Mononuclear cell (primary cell): ENCODE results near the gene INCA1. TPM values are rescaled to one million over a fixed set of nuclear protein-coding genes. Genes with fewer than 3 reads are reported as not detected.

Experiments
- H3K27me3 ChIP-seq: 2 replicates; pipeline ENCODE4 v1.6.0; 2011; ENCODE audit warnings: low read length, control low read depth; ENCODE audit not compliant: insufficient read depth
- H3K4me1 ChIP-seq: 2 replicates; pipeline ENCODE4 v1.5.1; 2011; ENCODE audit warnings: mild to moderate bottlenecking, low read length, control low read depth; ENCODE audit not compliant: insufficient read depth
- H3K4me3 ChIP-seq: 2 replicates; pipeline ENCODE4 v1.5.1; 2011; ENCODE audit warnings: mild to moderate bottlenecking, low read length, moderate library complexity
- H3K9me3 ChIP-seq: 2 replicates; pipeline ENCODE4 v1.5.1; 2011; ENCODE audit warnings: low read depth, mild to moderate bottlenecking, control low read depth, low read length
- total RNA-seq: library from RNA; depleted of rRNA; stranded (reverse); fragments of >200 nt; gene quantifications from one replicate; pipeline ENCODE4 v1.2.3, GENCODE V29; 2012

INCA1 gene
- total RNA-seq, 1 donor: not detected

DNA sequence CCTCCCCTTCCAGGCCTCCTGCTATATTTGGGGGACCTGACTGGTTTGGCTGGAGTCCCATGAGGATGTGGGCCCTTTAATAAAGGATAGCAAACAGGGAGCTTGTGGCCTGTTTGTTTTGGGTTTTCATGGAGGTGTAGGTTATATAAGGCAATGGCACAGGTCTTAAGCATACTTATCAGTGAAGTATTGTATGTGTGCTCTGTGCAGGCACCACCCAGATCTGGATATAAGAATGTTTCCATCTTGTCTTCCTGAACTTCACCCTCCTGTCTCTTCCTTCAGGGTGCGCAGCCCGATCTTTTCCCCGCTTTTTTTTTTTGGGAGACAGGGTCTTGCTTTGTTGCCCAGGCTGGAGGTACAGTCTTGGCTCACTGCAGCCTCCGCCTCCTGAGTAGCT is 27.3 kb upstream of the INCA1 start:
- H3K4me3 ChIP-seq: no peak overlapping the region
- H3K27me3 ChIP-seq: no peaks in the 10 kb centered on the region
- peaks cover 4% of the 10 kb centered on the region for H3K4me1 ChIP-seq
- no peaks in the 10 kb centered on the region for H3K9me3 ChIP-seq

DNA sequence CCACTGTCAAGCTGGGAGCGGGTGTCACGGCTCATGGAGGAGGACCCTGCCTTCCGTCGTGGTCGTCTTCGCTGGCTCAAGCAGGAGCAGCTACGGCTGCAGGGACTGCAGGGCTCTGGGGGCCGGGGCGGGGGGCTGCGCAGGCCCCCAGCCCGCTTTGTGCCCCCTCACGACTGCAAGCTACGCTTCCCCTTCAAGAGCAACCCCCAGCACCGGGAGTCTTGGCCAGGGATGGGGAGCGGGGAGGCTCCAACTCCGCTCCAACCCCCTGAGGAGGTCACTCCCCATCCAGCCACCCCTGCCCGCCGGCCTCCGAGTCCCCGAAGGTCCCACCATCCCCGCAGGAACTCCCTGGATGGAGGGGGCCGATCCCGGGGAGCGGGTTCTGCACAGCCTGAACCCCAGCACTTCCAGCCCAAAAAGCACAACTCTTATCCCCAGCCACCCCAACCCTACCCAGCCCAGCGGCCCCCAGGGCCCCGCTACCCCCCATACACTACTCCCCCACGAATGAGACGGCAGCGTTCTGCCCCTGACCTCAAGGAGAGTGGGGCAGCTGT is 26.3 kb upstream of the INCA1 start:
- H3K4me3 ChIP-seq: no peak overlapping the region
- H3K27me3 ChIP-seq: no peaks in the 10 kb centered on the region
- no peaks in the 10 kb centered on the region for H3K9me3 ChIP-seq
- H3K4me1 ChIP-seq: peaks cover 4% of the 10 kb centered on the region

DNA sequence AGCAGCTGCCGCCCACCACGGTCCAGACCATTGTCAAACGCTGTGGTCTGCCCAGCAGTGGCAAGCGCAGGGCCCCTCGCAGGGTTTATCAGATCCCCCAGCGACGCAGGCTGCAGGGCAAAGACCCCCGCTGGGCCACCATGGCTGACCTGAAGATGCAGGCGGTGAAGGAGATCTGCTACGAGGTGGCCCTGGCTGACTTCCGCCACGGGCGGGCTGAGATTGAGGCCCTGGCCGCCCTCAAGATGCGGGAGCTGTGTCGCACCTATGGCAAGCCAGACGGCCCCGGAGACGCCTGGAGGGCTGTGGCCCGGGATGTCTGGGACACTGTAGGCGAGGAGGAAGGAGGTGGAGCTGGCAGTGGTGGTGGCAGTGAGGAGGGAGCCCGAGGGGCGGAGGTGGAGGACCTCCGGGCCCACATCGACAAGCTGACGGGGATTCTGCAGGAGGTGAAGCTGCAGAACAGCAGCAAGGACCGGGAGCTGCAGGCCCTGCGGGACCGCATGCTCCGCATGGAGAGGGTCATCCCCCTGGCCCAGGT is 24.9 kb upstream of the INCA1 start:
- no peak overlapping the region for H3K4me3 ChIP-seq
- H3K4me1 ChIP-seq: peaks cover 8% of the 10 kb centered on the region
- no peaks in the 10 kb centered on the region for H3K27me3 ChIP-seq
- H3K9me3 ChIP-seq: no peaks in the 10 kb centered on the region

DNA sequence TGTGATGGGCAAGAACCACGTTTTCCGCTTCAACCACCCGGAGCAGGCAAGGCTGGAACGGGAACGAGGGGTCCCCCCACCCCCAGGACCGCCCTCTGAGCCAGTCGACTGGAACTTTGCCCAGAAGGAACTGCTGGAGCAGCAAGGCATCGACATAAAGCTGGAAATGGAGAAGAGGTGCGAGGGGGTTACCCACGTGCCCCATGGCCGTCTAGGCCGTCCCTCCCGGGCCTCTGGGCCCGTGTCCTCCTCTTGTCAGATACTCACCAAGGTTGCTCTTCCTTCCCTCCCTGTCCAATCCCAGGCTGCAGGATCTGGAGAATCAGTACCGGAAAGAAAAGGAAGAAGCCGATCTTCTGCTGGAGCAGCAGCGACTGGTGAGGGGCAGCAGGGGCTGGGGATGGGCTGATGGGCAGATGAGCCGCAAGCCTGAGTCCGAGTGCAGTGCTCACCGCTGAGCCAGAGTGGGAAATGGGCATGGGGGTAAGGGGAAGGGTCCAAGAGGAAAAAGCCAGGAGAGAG is 23.2 kb upstream of the INCA1 start:
- Histone ChIP-seq H3K27me3 (no peaks in the 10 kb centered on the region), H3K4me3 (no peak overlapping the region), H3K9me3 (no peaks in the 10 kb centered on the region), H3K4me1 (peaks cover 18% of the 10 kb centered on the region)

DNA sequence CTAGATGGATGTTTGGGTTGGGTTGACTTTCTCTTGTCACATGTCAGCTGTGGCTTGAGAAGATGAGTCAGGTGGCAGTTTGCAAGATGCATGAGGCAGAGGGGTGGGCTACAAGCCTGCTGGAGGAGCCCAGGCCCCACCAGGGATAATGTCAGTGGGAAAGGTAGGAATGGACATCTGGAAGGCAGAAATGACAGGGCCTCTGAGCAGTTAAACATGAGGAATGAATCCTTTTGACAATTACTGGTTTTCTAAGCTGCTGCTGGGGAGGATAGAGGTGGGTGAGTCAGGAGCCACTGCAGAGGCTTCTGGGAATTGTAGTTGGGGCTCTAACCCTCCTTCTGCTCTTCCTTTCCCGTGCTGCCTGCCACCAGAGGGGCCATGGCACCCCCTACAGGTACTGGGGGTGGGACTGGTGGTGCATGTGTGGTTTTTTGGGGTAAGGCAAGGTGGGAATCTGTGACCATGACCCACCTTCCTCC is 22.2 kb upstream of the INCA1 start:
- Histone ChIP-seq H3K27me3 (no peaks in the 10 kb centered on the region), H3K4me1 (peaks cover 18% of the 10 kb centered on the region), H3K4me3 (no peak overlapping the region), H3K9me3 (no peaks in the 10 kb centered on the region)

DNA sequence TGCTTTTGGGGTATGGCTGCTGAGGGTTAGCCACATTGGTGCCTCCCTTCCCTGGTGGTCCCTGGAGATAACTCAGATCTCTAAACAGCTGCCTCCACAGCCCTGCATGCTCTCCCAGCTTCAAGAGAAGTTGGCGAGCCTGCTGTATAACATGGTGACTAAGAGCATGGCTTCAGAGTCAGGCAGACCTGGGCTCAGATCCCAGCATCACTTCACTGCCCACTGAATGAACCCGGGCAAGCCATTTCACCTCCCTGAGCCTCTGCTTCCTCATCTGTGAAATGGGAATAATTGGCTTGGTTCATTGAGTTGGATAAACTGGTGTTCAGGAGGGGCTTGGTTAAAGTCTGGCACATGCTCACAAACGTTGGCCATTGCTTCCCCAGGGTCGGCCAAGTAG is 17.0 kb upstream of the INCA1 start:
- peaks cover 14% of the 10 kb centered on the region for H3K4me1 ChIP-seq
- no peaks in the 10 kb centered on the region for H3K9me3 ChIP-seq
- no peak overlapping the region for H3K4me3 ChIP-seq
- H3K27me3 ChIP-seq: no peaks in the 10 kb centered on the region

DNA sequence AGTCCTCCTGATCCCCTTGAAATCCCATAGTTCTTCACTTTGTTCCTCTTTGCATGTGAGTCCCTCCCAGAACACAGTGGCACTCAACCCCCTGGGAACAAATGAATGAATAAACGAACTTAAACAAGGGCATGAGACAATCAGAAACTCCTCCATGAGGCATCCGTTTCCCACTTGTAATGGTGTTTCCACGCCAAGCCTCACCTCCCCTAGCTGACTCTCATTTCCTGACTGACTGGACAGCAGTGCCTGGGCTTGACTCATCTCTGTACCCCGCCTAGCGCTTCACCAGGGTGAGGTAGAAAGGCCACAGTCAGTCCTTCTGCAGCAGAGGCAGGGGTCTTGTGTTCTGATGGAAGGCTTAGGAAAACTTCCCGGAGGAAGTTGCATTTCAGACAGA is 14.6 kb upstream of the INCA1 start:
- Histone ChIP-seq H3K27me3 (no peaks in the 10 kb centered on the region), H3K9me3 (no peaks in the 10 kb centered on the region), H3K4me1 (peaks cover 7% of the 10 kb centered on the region), H3K4me3 (no peak overlapping the region)

DNA sequence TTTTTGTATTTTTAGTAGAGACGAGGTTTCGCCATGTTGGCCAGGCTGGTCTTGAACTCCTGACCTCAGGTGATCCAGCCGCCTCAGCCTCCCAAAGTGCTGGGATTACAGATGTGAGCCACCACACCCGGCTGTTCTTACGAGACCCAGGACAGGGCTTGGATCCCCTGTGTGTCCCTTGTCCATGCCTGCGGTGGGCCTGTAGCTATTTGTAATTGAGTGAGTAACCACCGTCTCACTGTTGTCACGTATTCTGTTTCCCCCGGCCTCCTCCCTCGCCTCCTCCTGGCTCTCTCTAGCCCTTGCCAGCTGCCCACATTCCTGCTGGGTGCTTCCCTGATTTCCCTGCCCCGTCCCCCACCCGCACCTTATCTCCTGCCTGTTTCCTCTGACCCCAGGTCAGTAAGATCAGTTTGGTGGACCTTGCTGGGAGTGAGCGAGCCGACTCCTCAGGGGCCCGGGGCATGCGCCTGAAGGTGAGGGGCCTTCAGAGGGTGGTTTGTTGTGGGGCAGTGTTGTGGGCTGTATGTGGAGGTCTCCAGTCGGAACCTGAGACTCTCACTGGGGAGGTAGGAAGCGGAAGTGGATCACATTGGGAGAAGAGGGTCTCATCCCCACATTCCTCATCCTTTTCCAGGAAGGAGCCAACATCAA is 6.0 kb upstream of the INCA1 start:
- H3K4me1 ChIP-seq: peaks cover 12% of the 10 kb centered on the region
- no peaks in the 10 kb centered on the region for H3K9me3 ChIP-seq
- no peaks in the 10 kb centered on the region for H3K27me3 ChIP-seq
- no peak overlapping the region for H3K4me3 ChIP-seq

DNA sequence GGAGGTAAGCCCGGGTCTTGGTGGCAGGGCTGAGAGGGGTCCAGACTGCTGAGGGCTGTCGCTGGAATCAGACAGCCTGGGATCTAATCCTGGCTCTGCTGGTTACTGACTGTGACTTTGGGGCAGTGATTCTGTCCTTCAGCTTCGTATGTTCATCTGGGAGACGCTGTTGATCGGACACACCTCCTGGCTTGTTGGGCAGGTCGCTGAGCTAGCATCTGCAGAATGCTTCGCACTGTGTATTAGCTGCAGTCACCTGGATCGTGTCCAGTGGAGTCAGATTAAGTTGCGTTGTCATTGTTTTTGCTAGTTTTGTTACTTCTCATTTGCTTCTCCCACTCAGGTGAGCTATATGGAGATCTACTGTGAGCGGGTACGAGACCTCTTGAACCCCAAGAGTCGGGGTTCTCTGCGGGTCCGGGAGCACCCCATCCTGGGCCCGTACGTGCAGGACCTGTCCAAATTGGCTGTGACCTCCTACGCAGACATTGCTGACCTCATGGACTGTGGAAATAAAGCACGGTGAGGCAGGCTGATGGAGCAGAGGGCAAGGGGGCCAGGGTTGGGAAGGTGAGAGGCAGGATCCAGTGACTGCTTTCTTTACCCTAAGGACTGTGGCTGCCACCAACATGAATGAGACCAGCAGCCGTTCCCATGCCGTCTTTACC is 4.9 kb upstream of the INCA1 start:
- Histone ChIP-seq H3K4me1 (peaks cover 15% of the 10 kb centered on the region), H3K9me3 (no peaks in the 10 kb centered on the region), H3K4me3 (no peak overlapping the region), H3K27me3 (no peaks in the 10 kb centered on the region)

DNA sequence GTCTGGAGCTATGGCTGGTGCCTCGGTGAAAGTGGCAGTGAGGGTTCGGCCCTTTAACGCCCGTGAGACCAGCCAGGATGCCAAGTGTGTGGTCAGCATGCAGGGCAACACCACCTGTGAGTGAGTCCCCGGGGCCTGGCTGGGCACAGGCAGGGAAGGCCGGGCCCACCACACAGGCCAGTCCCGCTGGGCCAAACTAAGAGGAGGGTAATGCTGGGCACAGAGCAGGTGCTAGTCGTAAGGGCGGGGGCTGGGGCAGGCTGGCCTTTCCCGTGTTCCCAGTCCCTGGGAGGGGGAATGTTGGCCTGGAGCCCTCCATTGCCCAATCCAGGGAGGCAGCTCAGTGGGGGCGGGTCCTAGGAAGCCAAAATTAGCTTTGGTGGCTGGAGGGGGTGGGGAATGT is 2.9 kb upstream of the INCA1 start:
- Histone ChIP-seq H3K4me3 (no peak overlapping the region), H3K4me1 (peaks cover 22% of the 10 kb centered on the region), H3K27me3 (no peaks in the 10 kb centered on the region), H3K9me3 (no peaks in the 10 kb centered on the region)

DNA sequence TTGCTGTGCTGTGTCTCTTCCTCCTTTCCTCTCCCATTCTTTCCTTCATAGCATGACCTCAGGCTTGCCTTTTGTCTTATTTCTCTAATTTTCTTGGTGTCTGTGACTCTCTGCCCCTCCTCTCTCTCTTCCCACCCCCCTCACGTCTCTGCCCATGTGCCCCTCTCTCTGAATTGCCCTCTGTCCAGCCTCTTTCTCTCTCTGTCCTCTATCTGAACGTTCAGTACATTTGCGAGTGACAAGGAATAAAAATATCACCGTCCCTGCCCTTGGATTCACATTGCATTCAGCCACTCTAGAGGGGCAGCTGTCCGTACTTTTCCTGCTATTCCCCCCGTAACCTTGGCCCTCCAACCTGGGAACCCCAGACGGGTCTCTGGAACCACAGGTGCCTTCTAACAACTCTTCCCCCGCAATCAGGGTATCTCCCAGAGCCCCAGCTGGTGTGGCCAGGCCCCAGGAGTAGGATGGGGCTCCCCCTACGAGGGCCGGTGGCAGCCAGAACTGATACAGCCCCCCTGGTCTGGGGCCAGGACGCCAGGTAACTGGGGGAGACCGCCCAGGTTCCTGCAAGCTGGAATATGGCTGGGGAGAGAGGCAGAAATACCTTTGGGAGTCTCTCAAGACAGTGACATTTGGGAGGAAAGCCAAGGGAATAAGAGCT is 2.2 kb upstream of the INCA1 start:
- Histone ChIP-seq H3K9me3 (no peaks in the 10 kb centered on the region), H3K4me1 (peaks cover 22% of the 10 kb centered on the region), H3K4me3 (no peak overlapping the region), H3K27me3 (no peaks in the 10 kb centered on the region)

DNA sequence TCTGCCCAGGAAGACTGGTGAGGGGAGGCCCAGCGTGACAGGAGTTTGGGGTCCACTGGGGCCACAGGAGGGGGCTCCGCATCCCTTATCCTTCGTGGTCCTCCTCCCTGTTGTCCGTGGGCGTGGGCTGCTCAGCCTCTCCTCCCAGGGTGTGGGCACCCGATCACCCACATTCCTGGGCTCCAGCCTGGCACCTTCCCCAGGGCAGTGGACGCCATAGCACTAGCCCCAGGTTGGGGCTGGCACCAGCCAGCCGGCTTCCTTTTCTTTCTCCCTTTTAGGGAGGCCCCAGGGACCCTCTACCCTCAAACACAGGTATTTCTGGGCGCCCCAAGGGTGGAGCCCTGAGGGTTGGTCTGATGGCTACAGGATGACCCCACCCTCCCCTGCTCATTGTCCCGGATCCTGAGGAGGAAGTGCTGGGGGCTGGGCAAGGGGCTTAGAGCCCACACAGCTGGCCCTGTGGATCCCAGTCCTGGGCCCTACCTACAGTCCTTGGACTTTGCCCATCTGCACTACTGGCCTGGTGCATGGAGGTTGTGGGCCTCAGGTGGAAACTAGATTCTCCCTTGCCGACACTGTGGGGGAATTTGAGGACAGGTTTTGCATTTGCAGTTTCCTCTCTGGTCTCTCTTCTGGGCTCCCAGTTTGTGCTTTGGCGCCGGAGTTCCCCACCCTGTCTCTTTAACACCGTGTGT is 1.6 kb upstream of the INCA1 start:
- no peaks in the 10 kb centered on the region for H3K9me3 ChIP-seq
- peaks cover 22% of the 10 kb centered on the region for H3K4me1 ChIP-seq
- H3K4me3 ChIP-seq: peak overlapping the region; percentile 54
- no peaks in the 10 kb centered on the region for H3K27me3 ChIP-seq

DNA sequence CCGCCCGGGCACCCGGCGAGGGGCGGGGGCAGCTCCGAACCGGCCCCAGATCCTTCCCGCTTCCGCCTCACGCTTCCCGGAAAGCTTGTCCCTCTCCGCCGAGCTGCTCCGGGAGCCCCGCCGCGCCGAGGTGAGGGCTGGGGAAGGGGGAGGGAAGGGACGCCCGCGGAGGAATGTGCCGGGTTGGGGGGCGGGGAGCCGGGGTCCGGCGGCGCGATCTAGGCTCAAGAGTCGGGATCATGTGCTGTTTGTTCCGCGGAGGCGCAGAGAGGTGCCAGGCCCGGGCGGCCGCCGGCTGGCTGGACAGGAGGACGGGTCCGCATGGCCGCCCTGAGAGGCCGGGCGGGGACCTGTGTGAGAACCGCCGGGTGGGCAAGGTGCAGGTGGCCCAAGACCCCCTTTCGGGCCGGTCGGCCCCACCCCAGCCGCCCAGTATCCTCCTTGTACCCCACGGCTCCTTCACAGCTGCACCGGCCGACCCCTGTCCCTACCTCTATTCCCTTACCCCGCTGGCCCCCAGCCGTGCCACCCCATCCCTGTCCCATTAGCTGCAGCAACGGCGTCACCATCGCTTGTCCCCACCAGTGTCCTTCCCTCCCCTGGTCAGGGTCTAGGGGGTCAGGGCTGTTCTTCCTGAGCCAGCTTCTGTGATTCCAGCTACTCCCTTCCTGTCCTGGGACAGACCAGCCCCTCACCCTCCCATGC is 857 bp upstream of the INCA1 start:
- H3K4me3 ChIP-seq: peak overlapping the region; percentile 54
- no peaks in the 10 kb centered on the region for H3K27me3 ChIP-seq
- peaks cover 22% of the 10 kb centered on the region for H3K4me1 ChIP-seq
- H3K9me3 ChIP-seq: no peaks in the 10 kb centered on the region

DNA sequence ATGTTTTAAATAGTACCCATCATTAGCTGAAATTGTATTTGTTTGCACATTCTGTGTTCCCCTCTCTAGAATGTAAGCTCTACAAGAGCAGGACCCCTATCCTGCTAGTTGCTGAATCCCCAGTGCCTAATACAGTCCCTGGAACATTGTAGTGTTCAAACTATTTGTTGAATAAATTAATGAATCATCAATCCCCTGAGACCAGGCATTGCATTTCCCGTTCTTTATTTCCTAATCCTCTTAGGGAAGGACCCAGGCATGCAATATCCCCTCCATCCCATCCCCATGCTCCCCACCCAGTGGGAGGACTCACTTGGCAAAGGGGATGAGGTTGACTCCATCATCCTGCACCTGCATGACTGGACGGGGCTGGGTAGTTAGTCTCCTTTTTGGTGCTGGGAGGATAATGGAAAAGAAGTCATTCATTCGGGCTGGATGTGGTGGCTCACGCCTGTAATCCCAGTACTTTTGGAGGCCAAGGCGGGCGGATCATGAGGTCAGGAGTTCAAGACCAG is 3.2 kb downstream of the INCA1 start:
- Histone ChIP-seq H3K9me3 (no peaks in the 10 kb centered on the region), H3K4me3 (no peak overlapping the region), H3K27me3 (no peaks in the 10 kb centered on the region), H3K4me1 (peaks cover 19% of the 10 kb centered on the region)
